Left hindlimb (tissue), 1 donor: ENCODE data around the gene KCNIP2.
A peak's percentile ranks its signal among the peaks of the same experiment; 100 is the strongest.

Experiments used
- DNase-seq: peaks from one replicate; pipeline ENCODE4 v3.0.0-alpha.2; 2018

Gene KCNIP2

GRCh38 chr10:101850749-101851148 is 7.1 kb upstream of the KCNIP2 start:
- DNase-seq: no peak

GRCh38 chr10:101848894-101849351 is 5.3 kb upstream of the KCNIP2 start:
- DNase-seq: no peak

DNA sequence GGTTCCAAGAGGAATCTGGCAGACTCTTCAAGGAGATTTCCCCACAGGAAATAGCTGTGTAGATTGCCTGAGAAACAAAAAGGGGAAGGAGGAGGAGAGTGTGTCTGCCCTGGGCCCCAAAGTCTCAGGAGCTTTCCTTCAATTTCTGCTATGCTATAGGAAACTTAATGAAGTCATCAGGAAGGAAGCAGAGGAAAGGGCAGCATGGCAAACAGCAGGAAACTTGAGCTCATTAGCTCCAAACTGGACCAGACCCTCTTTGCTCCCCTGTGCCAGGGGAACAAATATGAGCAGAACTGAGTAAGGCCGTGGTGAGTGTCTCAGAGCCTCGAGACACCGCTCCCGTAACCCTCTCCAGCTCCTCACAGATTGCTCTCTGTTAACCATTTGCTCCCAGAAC is 4.8 kb upstream of the KCNIP2 start:
- DNase-seq: no peak

DNA sequence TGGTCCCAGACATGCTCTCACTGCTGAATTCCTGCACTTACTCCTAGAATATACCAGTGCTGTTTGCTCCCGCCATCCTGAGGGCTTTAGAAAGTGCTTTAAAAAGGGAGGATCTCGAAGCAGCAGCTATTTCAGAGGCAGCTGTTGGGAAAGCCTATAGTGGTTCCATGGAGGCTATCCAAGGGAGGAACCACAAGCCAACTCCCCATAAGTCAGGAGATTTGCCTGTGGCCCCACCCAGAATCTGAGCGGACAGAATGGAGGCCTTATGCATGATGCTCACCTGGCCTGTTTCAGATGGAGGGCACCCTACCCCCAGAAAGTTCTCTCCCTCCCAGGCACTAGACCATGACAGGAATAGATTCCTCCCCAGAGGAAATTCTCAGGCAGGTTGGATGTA is 2.3 kb upstream of the KCNIP2 start:
- no peak for DNase-seq

DNA sequence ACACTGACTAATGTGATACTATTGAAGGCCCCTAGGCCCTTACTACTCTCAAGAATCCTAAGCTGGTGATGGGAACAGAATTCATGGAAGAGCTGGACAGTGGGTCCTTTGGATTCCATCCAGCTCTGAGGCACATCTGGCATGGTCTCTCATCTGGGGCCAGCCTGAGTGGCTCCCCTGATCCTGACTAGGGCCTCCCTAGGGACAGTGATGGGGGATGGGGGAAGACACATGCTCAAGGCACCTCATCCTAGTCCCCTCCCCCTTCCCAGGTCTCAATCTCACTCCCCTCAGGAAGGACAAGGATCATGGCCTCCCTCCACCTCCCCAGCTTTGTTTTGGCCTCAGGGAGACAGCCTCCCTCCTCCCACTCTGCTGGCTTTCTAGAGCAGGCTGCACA is 1.8 kb downstream of the KCNIP2 start:
- DNase-seq: no peak

DNA sequence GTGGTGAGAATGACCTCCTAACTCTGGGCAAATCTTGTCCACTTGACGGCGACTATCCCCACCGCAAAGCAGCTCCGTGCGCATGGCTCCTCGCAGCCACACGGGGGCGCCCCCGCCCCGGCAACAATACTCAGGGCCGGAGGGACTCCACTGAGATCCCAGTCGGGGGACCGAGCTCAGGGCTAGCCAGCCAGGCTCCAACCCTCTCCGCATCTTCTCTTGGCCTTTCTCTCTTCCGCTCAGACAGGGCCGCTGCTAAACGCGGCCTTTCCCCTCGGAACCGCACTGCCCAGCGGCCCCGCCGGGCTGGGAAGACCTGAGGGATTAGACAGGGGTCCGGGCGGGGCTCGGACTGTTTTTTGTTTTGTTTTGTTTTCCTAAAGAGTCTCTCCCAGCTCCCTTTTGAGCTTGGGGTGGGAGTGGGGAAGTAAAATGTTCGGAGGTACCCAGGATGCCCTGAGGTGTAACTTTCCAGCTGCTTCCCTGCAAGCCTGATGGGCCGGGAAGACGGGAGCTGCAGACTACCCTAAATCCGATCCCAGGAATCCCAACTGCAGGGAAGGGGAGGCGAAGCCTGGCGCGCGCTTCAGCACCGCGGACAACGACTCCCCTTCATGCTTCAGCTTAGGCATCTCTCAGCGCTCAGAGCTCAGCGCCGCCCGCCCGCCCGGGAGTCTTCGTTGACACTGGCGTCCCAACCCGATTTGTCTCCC is 2.7 kb downstream of the KCNIP2 start:
- peak; percentile 88 for DNase-seq

DNA sequence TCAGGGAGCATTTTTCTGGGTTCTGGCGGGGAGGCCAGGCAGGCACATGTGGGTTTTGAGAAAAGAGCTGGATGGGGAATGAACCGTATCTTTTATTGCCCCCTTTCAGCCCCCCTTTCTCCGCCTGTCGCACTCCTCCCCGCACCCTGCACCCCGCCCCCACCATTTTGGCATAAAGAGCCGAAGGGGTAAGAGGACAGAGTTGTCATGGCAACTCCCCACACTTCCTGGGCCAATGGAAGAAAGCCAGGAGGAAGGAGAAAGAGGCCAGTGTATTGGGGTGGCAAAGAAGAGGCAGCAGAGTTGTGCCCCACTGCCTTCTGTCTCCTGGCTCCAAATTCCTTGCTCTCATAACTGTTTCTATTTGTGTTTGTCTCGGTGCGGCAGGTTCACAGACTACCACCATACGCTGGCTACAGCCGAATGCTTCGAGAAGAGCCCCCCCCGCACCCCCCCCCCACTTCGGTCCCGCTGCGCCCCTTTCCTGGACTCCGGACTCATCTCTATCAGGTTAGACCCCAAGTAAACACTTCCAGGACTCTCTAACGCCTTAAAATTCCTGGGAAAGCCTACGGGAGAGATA is 3.4 kb downstream of the KCNIP2 start:
- DNase-seq: no peak

GRCh38 chr10:101839416-101840063 is 4.1 kb downstream of the KCNIP2 start:
- no peak for DNase-seq

GRCh38 chr10:101839002-101839401 is 4.6 kb downstream of the KCNIP2 start:
- no peak for DNase-seq

GRCh38 chr10:101838416-101838970 is 5.1 kb downstream of the KCNIP2 start:
- DNase-seq: no peak

DNA sequence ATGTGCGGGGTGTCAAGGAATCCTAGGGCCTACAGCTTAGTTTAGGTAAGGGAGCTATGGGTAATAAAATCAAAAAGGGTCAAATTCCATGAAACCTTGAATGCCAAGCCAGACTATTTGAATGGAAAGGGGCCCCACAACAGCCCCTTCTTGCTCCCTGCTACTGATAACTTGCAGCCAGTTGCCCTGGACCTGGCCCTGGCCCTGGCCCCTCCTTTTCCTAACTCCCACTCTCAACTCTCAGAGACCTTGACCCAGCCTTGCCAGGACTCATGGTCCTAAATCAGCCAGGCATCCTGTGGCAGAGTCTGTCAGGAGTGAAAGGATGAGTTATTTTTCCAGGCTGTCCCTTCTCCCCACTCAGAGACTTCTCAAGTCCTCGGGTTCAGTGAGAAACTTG is 5.9 kb downstream of the KCNIP2 start:
- DNase-seq: no peak

GRCh38 chr10:101835362-101835761 is 8.2 kb downstream of the KCNIP2 start:
- no peak for DNase-seq

DNA sequence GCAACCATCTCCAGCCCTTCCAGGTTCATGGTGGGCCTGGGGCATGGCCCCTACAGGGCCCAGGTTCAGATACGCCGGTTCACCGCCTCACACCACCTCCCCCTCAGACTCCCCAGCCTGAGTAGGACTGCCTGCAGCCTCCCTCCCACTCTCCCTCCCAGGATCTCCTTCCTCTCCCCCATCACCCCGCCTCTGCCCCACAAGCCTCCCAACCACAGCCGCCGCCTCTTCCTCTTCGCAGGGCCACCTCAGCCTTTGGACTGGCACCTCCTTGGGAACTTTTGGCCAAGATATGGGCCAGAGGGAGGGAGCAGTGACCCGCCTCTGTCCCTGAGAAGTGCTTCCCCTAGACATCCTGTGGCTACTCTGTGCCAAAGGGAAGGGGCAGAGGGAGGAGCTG is 9.3 kb downstream of the KCNIP2 start:
- no peak for DNase-seq

DNA sequence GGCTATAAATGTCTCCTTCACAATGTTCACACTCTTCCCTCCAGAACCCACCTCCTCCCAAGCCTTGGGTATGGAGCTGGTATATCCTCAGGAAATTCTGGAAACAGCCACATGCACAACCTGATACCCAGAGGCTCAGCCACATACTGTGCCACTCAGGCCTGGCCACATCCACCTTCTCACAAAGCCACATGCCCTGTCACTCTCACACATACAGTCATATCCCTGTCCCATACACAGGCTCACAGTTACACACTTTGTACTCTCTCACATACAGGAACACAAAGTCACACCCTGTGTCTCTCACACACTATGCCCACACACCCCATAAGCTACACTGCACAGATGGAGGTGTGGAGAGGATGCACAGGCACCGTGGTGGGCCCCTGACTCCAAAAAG is 10.1 kb downstream of the KCNIP2 start:
- no peak for DNase-seq

DNA sequence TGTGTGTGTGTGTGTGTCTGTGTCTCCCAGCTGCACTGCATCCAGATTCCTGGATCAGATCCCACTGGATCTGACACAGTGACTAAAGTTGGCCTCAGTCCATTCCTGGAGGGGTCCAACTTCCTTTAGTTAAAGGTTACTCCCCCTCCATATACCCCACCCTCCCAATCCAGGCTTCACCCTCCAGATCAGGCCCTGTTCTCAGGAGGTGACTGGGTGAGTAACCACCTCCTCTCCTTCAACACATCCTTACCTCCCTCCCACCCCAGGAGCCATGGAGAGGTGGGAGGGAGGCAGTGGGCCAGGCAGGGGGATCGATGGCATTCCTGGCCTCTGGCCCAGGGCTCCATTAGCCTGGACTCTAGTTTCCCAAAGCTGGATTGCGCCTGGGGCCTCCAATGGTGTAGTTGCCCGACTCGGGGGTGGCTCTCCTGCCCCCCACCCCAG is 11.3 kb downstream of the KCNIP2 start:
- DNase-seq: no peak

DNA sequence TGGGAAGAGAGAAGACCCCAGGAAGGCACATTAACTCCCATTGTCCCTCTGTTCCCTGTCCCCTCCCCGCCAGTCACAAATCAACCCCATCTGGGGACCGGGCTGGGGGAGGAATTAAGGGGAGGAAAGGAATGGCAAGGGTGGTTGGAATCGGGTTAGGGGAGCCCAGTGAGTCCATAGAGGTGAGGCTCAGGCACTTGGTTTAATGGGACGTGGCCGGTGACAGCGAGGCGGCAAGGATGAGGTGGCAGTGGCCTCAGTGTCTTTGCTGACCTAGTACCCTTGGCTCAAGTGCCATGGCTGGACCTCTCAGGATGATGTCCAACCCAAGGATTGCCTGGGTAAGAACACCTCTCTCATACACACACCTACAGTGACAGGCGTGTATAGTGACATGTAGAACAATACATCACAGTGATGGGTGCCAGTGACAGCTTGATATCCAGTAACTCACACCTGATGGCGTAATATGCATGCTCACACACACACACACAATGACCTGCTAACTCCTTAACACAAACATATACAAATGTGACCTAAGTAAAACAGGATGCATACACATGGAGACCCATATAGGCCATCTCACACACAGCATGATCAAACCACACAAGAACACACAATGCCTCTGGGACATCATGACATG is 12.3 kb downstream of the KCNIP2 start:
- DNase-seq: no peak

- peak; percentile 93 for DNase-seq
Observed at GRCh38 chr10:101830322-101831168, 13.1 kb downstream of the KCNIP2 start.

DNA sequence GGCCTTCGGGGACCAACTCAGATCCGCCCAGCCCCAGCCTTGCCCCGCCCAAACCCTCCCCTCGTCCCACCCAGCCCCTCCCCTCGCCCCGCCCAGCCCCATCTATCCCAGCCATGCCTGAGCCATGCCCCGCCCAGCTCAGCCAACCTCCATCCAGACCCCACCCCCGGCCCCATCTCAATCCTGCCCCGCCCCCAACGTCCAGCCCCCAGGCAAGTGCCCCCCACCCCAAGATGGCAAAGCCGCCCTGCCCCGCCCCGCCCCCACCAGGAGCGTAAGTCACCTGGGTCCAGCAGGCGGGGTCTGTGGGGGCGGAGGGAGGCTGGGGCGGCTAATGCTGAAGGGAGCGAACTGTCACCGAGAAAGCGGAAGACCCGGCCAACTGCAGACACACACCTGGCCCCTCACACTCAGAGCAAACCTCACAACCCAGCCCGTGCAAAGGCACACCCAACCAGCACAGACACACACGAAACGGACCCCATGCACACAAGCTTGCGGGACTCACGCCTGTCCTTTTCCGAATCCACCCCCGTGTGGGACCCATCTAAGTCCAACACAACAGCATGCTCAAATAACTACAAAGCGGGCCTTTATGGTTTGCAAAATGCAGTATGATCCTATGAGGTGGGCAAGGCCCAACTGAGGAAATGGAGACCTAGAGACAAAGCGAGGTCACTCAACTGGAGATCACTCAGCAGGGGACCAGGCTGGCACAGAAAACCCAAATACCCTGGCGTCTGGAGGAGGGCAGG is 13.9 kb downstream of the KCNIP2 start:
- peak; percentile 67 for DNase-seq

DNA sequence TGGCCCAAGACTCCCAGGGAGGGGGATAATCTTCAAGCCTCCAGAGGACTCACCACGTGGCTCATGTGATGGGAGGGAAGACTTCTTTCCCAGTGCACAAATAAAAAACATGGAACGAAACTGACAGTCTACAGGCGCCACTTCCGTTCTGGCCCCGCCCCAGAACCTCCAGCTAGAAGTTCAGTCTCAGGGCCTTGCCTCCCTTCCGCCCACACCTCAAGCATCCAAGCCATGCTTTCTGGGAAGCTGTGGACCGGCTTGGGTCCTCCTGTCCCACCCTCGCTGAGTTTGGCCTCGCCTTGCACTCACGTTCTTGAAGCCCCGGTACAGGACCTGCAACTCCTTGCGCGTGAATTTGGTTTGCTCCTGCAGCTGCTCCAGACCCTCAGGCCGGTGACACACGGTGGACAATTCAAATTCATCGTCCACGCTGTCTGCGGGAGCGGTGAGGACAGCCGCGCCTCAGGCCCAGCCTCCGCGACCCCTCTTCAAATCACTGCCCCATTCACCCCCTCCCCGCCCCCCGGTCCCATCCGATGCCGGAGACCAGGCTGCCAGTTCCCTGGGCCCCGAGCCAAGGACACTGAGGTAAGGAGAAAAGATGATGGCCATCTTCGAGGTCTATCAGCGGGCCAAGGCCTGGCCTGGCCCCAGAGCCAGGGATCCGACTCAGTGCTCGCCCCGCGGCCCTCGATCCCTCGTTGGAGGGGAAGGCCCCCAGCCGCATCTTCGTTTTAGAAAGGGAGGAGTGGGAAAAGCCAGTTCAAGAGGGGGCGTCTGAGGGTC is 14.6 kb downstream of the KCNIP2 start:
- no peak for DNase-seq

DNA sequence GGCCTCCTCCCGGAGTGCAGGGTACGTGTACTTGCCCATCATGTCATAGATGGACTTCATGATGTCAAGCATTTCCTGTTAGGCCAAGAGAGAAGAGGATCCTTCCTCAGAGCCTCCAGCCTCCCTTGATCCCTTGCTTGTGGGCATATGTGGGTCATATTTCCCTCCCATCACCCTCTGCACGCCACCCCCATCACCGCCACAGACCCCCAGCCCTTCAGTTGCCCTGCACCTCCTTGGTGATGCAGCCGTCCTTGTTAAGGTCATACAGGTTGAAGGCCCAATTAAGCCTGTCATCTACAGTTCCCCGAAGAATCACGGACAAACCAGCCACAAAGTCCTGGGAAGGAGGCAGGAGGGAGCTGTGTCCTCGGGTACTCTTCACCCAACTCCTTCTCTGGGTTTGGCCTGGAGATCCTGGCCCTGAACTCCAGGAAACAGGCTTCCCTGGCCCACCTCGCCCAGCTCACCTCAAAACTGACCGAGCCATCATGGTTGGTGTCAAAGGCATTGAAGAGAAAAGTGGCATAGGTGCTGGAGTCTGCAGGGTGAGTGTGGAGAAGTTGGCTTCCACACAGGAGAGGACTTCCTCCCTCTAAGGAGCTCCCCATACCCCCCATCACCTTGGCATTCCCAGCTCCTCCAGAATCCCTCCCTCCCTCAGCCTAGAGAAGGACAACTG is 15.5 kb downstream of the KCNIP2 start:
- DNase-seq: no peak
